ENCODE data around the gene MAP3K20. TPM values are rescaled to one million over a fixed set of nuclear protein-coding genes. Genes with fewer than 3 reads are reported as not detected.
"Not testable (repeated sequence)": the region's sequence is repeated elsewhere in the genome, so short reads cannot be mapped to it uniquely, and the experiment has no call there.

The MAP3K20 gene
- polyA plus RNA-seq, 1 experiment = 74.6 TPM

- Histone ChIP-seq H3K27me3 (ENCODE audit: control insufficient read depth, insufficient read depth, low read length) (no peaks in the 10 kb centered on the region), H3K9me3 (ENCODE audit: control insufficient read depth, insufficient read depth, low read length) (no peaks in the 10 kb centered on the region), H3K4me3 (ENCODE audit: low read depth, low read length) (no peak overlapping the region), H3K27ac (ENCODE audit: low read depth, low read length) (no peak overlapping the region)
- TF ChIP-seq, protein P1, sequence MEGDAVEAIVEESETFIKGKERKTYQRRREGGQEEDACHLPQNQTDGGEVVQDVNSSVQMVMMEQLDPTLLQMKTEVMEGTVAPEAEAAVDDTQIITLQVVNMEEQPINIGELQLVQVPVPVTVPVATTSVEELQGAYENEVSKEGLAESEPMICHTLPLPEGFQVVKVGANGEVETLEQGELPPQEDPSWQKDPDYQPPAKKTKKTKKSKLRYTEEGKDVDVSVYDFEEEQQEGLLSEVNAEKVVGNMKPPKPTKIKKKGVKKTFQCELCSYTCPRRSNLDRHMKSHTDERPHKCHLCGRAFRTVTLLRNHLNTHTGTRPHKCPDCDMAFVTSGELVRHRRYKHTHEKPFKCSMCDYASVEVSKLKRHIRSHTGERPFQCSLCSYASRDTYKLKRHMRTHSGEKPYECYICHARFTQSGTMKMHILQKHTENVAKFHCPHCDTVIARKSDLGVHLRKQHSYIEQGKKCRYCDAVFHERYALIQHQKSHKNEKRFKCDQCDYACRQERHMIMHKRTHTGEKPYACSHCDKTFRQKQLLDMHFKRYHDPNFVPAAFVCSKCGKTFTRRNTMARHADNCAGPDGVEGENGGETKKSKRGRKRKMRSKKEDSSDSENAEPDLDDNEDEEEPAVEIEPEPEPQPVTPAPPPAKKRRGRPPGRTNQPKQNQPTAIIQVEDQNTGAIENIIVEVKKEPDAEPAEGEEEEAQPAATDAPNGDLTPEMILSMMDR (IDR thresholded peaks at IDR 0.05; ENCODE audit: low read depth, low read length) = no peak
- ChIA-PET POLR2A (no interaction called here), CTCF (interaction anchor here (1.0 to 4.8 kb wide), 4 partner anchors 12 to 266 kb away, joined by 4 to 24 read pairs (median 14); no protein-coding TSS in a partner anchor)
- DNase-seq (ENCODE audit: low read depth, low spot score) = no peak
Observed at GRCh38 chr2:173198327-173198726, 122.7 kb downstream of the MAP3K20 start.

GRCh38 chr2:173199294-173199693 is 123.6 kb downstream of the MAP3K20 start:
- Histone ChIP-seq H3K4me3 (ENCODE audit: low read depth, low read length) (no peak overlapping the region), H3K27ac (ENCODE audit: low read depth, low read length) (no peak overlapping the region), H3K27me3 (ENCODE audit: control insufficient read depth, insufficient read depth, low read length) (no peaks in the 10 kb centered on the region), H3K9me3 (ENCODE audit: control insufficient read depth, insufficient read depth, low read length) (no peaks in the 10 kb centered on the region)
- DNase-seq (ENCODE audit: low read depth, low spot score) = no peak
- POLR2A ChIA-PET = no interaction called here
- TF ChIP-seq, protein P1 (IDR thresholded peaks at IDR 0.05; ENCODE audit: low read depth, low read length) = no peak
- CTCF ChIA-PET = interaction anchor here (1.2 to 4.8 kb wide), 3 partner anchors 11 to 267 kb away, joined by 5 to 24 read pairs (median 22); no protein-coding TSS in a partner anchor

- POLR2A ChIA-PET = no interaction called here
- H3K4me3 ChIP-seq (ENCODE audit: low read depth, low read length) = no peak overlapping the region
- H3K9me3 ChIP-seq (ENCODE audit: control insufficient read depth, insufficient read depth, low read length) = no peaks in the 10 kb centered on the region
- TF ChIP-seq, protein P1 (IDR thresholded peaks at IDR 0.05; ENCODE audit: low read depth, low read length) = no peak
- no peak for DNase-seq (ENCODE audit: low read depth, low spot score)
- H3K27me3 ChIP-seq (ENCODE audit: control insufficient read depth, insufficient read depth, low read length) = no peaks in the 10 kb centered on the region
- CTCF ChIA-PET = interaction anchor here (1.4 kb wide), 1 partner anchor 175 kb away, joined by 3 read pairs; no protein-coding TSS in a partner anchor
- H3K27ac ChIP-seq (ENCODE audit: low read depth, low read length) = no peak overlapping the region
Observed at GRCh38 chr2:173202570-173202969, 126.9 kb downstream of the MAP3K20 start.

- Histone ChIP-seq H3K4me3 (ENCODE audit: low read depth, low read length) (no peak overlapping the region), H3K9me3 (ENCODE audit: control insufficient read depth, insufficient read depth, low read length) (no peaks in the 10 kb centered on the region), H3K27me3 (ENCODE audit: control insufficient read depth, insufficient read depth, low read length) (no peaks in the 10 kb centered on the region), H3K27ac (ENCODE audit: low read depth, low read length) (no peak overlapping the region)
- TF ChIP-seq, protein P1 (IDR thresholded peaks at IDR 0.05; ENCODE audit: low read depth, low read length) = no peak
- DNase-seq (ENCODE audit: low read depth, low spot score) = no peak
- CTCF ChIA-PET = interaction anchor here (1.7 to 1.9 kb wide), 2 partner anchors 176 to 178 kb away, joined by 7 to 8 read pairs; no protein-coding TSS in a partner anchor
- POLR2A ChIA-PET = no interaction called here
Observed at GRCh38 chr2:173204316-173204715, 128.7 kb downstream of the MAP3K20 start.

DNA sequence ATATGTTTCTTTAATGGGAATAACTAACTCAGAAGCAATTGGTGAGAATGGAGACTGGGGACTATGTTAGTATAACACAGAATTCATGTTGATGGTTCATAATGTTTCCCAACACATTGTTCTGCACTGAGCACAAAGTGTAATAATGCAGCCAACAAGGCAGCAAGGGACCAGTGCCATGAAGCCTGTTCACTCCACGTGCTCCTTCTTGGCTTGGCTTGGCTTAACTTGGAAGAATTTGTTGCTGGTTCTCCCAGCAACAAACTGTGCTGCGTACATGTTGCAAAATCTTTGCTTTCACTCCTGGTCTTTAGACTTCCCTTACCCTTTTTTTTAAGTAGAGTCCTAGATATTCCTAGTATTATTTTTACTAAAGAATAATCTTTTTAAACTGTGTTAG is 129.7 kb downstream of the MAP3K20 start:
- CTCF ChIA-PET = interaction anchor here (1.0 to 10.1 kb wide), 2 partner anchors 177 to 274 kb away, joined by 3 to 324 read pairs; no protein-coding TSS in a partner anchor
- DNase-seq (ENCODE audit: low read depth, low spot score) = no peak
- no peak overlapping the region for H3K27ac ChIP-seq (ENCODE audit: low read depth, low read length)

DNA sequence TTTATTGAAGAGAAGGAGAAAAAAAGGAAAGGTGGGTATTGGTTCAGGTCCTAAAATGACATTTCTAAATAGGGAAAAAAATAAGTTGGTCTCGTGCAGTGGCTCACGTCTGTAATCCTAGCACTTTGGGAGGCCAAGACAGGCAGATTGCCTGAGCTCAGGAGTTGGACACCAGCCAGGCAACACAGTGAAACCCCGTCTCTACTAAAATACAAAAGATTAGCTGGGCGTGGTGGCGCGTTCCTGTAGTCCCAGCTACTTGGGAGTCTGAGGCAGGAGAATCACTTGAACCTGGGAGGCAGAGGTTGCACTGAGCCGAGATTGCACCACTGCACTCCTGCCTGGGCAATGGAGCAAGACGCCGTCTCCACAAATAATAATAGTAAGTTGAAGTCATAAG is 131.5 kb downstream of the MAP3K20 start:
- H3K27me3 ChIP-seq (ENCODE audit: control insufficient read depth, insufficient read depth, low read length); POLR2A ChIA-PET; H3K9me3 ChIP-seq (ENCODE audit: control insufficient read depth, insufficient read depth, low read length); DNase-seq (ENCODE audit: low read depth, low spot score); H3K27ac ChIP-seq (ENCODE audit: low read depth, low read length); H3K4me3 ChIP-seq (ENCODE audit: low read depth, low read length): not testable (repeated sequence)
- CTCF ChIA-PET = interaction anchor here (10.1 kb wide), 1 partner anchor 179 kb away, joined by 324 read pairs; no protein-coding TSS in a partner anchor

More for the DNA sequence above, 129.7 kb downstream of the MAP3K20 start:
- no peaks in the 10 kb centered on the region for H3K9me3 ChIP-seq (ENCODE audit: control insufficient read depth, insufficient read depth, low read length)
- H3K4me3 ChIP-seq (ENCODE audit: low read depth, low read length) = no peak overlapping the region
- POLR2A ChIA-PET = no interaction called here
- H3K27me3 ChIP-seq (ENCODE audit: control insufficient read depth, insufficient read depth, low read length) = no peaks in the 10 kb centered on the region
- TF ChIP-seq, protein P1 (IDR thresholded peaks at IDR 0.05; ENCODE audit: low read depth, low read length) = no peak

All from AG04450 (cell line).